ENCODE data around the gene PLEKHO2. TPM values are rescaled to one million over a fixed set of nuclear protein-coding genes. Genes with fewer than 3 reads are reported as not detected.

The PLEKHO2 gene
- polyA plus RNA-seq, 2 of the 4 experiments (the other 2 are of a cell fraction): 2.8 to 3.9 TPM

GRCh38 chr15:64883997-64884511, 42.3 kb downstream of the PLEKHO2 start (continued):
- no peak for TF ChIP-seq HOXA7 (CRISPR knock-in tag; IDR thresholded peaks at IDR 0.05)
- no peak for TF ChIP-seq ZC3H11A (IDR thresholded peaks at IDR 0.05)
- TF ChIP-seq, protein P1, sequence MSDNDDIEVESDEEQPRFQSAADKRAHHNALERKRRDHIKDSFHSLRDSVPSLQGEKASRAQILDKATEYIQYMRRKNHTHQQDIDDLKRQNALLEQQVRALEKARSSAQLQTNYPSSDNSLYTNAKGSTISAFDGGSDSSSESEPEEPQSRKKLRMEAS (IDR thresholded peaks at IDR 0.05): peak; percentile 70

DNA sequence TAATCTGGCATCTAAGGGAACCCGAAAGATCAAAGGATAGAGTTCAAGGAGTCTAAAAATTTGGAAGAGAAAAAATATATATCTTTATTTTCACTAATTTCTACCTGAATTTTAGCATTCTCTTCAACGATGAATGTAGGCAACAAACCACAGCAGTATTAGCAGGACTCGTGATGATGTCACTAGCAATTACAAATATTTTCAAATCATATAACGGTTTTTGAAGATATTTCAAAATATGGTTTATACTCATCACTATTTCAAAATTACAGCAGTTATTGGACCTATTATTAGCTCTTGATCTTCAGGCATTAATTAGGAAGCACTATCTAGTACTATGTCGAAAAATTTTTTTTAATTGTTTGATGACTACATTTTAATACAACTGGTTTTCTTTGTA, 43.0 kb downstream of the PLEKHO2 start:
- 71% methylated on average over 5 of the region's 5 CpGs for WGBS (ENCODE audit: missing lambda C conversion rate)
- Histone ChIP-seq H3K4me3 (no peak overlapping the region), H3K9me3 (no peaks in the 10 kb centered on the region), H3K27ac (no peak overlapping the region; a peak in 2 of 6 replicates), H3K4me2 (peak overlapping the region; percentile 62; the same call in 2 of the 3 replicates), H3K4me1 (peaks cover 26% of the 10 kb centered on the region)
- ChIA-PET POLR2A (no interaction called here), CTCF (interaction anchor here (1.1 to 1.8 kb wide), 4 partner anchors 10 to 59 kb away, joined by 3 to 5 read pairs (median 4); no protein-coding TSS in a partner anchor)
- no peak for FAIRE-seq
- ATAC-seq: no peak
- no peak for DNase-seq (ENCODE audit: low read depth in 1 of 2, low spot score in 1 of 2)
- TF ChIP-seq RFX5 (IDR thresholded peaks at IDR 0.05) (no peak), MAZ (IDR thresholded peaks at IDR 0.05; ENCODE audit: borderline replicate concordance, low read depth, low read length) (no peak), SMC3 (IDR thresholded peaks at IDR 0.05) (no peak), SREBF2 (IDR thresholded peaks at IDR 0.05) (no peak), KDM1A (IDR thresholded peaks at IDR 0.05; ENCODE audit: low read depth) (no peak), RCOR1 (IDR thresholded peaks at IDR 0.05; ENCODE audit: low read depth, low read length) (no peak), ZNF302 (CRISPR knock-in tag; IDR thresholded peaks at IDR 0.05) (no peak), PHF8 (IDR thresholded peaks at IDR 0.05; ENCODE audit: borderline replicate concordance, low read depth) (no peak), JUNB (IDR thresholded peaks at IDR 0.05) (no peak), USF2 (IDR thresholded peaks at IDR 0.05) (no peak), RAD21 (conservative IDR thresholded peaks at IDR 0.05 in 1 of 2, IDR thresholded peaks at IDR 0.05 in 1 of 2) (no peak), EHMT2 (IDR thresholded peaks at IDR 0.05; ENCODE audit: low read depth) (no peak)
- TF ChIP-seq, protein P2, sequence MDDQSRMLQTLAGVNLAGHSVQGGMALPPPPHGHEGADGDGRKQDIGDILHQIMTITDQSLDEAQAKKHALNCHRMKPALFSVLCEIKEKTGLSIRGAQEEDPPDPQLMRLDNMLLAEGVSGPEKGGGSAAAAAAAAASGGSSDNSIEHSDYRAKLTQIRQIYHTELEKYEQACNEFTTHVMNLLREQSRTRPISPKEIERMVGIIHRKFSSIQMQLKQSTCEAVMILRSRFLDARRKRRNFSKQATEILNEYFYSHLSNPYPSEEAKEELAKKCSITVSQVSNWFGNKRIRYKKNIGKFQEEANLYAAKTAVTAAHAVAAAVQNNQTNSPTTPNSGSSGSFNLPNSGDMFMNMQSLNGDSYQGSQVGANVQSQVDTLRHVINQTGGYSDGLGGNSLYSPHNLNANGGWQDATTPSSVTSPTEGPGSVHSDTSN (IDR thresholded peaks at IDR 0.05): no peak
- TF ChIP-seq, protein P3, sequence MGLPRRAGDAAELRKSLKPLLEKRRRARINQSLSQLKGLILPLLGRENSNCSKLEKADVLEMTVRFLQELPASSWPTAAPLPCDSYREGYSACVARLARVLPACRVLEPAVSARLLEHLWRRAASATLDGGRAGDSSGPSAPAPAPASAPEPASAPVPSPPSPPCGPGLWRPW (IDR thresholded peaks at IDR 0.05): no peak
- TF ChIP-seq, protein P4, sequence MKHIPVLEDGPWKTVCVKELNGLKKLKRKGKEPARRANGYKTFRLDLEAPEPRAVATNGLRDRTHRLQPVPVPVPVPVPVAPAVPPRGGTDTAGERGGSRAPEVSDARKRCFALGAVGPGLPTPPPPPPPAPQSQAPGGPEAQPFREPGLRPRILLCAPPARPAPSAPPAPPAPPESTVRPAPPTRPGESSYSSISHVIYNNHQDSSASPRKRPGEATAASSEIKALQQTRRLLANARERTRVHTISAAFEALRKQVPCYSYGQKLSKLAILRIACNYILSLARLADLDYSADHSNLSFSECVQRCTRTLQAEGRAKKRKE (CRISPR knock-in tag; IDR thresholded peaks at IDR 0.05; ENCODE audit: low read depth): no peak
- TF ChIP-seq, protein P5, sequence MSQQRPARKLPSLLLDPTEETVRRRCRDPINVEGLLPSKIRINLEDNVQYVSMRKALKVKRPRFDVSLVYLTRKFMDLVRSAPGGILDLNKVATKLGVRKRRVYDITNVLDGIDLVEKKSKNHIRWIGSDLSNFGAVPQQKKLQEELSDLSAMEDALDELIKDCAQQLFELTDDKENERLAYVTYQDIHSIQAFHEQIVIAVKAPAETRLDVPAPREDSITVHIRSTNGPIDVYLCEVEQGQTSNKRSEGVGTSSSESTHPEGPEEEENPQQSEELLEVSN (IDR thresholded peaks at IDR 0.05; ENCODE audit: borderline replicate concordance, low read depth): no peak
- TF ChIP-seq, protein P6, sequence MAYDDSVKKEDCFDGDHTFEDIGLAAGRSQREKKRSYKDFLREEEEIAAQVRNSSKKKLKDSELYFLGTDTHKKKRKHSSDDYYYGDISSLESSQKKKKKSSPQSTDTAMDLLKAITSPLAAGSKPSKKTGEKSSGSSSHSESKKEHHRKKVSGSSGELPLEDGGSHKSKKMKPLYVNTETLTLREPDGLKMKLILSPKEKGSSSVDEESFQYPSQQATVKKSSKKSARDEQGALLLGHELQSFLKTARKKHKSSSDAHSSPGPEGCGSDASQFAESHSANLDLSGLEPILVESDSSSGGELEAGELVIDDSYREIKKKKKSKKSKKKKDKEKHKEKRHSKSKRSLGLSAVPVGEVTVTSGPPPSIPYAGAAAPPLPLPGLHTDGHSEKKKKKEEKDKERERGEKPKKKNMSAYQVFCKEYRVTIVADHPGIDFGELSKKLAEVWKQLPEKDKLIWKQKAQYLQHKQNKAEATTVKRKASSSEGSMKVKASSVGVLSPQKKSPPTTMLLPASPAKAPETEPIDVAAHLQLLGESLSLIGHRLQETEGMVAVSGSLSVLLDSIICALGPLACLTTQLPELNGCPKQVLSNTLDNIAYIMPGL (CRISPR knock-in tag; IDR thresholded peaks at IDR 0.05; ENCODE audit: borderline replicate concordance): no peak
- TF ChIP-seq, protein P1 (IDR thresholded peaks at IDR 0.05): no peak
